GM12801 (cell line): ENCODE data around the gene LRRN3.

Experiments
- CTCF ChIP-seq: IDR thresholded peaks from one replicate; pipeline ENCODE4 v1.5.1; 2011; ENCODE audit warnings: control low read depth; ENCODE audit not compliant: insufficient read length; ENCODE audit errors: extremely low read depth

LRRN3 gene

GRCh38 chr7:111077001-111077400 is 13.9 kb upstream of the LRRN3 start:
- no peak for TF ChIP-seq CTCF

- no peak for TF ChIP-seq CTCF
Observed at GRCh38 chr7:111080495-111081105, 10.3 kb upstream of the LRRN3 start.

- no peak for TF ChIP-seq CTCF
Observed at GRCh38 chr7:111081546-111082267, 9.2 kb upstream of the LRRN3 start.

- no peak for TF ChIP-seq CTCF
Observed at GRCh38 chr7:111082351-111082750, 8.6 kb upstream of the LRRN3 start.

- no peak for TF ChIP-seq CTCF
Observed at GRCh38 chr7:111083413-111083812, 7.5 kb upstream of the LRRN3 start.

GRCh38 chr7:111085356-111085755 is 5.6 kb upstream of the LRRN3 start:
- no peak for TF ChIP-seq CTCF

GRCh38 chr7:111086532-111086931 is 4.4 kb upstream of the LRRN3 start:
- TF ChIP-seq CTCF, result no peak
